HL-60 (cell line): Measurements from ENCODE around the gene MIER1.

Source experiments
- CTCF ChIP-seq: IDR thresholded peaks from one replicate; pipeline ENCODE4 v1.5.1; 2011; ENCODE audit warnings: low read length, control low read depth, inconsistent platforms; ENCODE audit not compliant: insufficient read depth
- POLR2AphosphoS5 ChIP-seq: IDR thresholded peaks from 2 replicates; pipeline ENCODE4 v1.6.1; 2012; ENCODE audit warnings: low read depth

- TF ChIP-seq POLR2AphosphoS5 (no peak), CTCF (no peak)
Measured at GRCh38 chr1:66917476-66917875, 7.3 kb upstream of the MIER1 start.
